GM12873 (cell line): ENCODE results near the gene TMEM190.

Source experiments
- CTCF ChIP-seq: IDR thresholded peaks from 2 replicates; pipeline ENCODE4 v1.5.1; 2012; ENCODE audit warnings: low read depth, mild to moderate bottlenecking, moderate library complexity, low read length, control low read depth; ENCODE audit not compliant: insufficient read depth; ENCODE audit errors: missing control alignments

The TMEM190 gene

GRCh38 chr19:55354698-55355212 is 21.9 kb upstream of the TMEM190 start, which contains the start of gene COX6B2:
Gene COX6B2, minus strand, starts transcription at chr19:55354719. Its CDS starts 198 bp downstream, at chr19:55354521.
- no peak for TF ChIP-seq CTCF

GRCh38 chr19:55355213-55355821 is 21.3 kb upstream of the TMEM190 start:
- no peak for TF ChIP-seq CTCF

GRCh38 chr19:55358493-55358892 is 18.1 kb upstream of the TMEM190 start:
- TF ChIP-seq CTCF, result no peak

GRCh38 chr19:55358943-55359908 is 17.4 kb upstream of the TMEM190 start:
- TF ChIP-seq CTCF, result no peak

- TF ChIP-seq CTCF, result no peak
These were observed 15.7 kb upstream of the TMEM190 start for GRCh38 chr19:55360902-55361301.

GRCh38 chr19:55362174-55362989 is 14.2 kb upstream of the TMEM190 start:
- no peak for TF ChIP-seq CTCF
